A549 (cell line): ENCODE results near the gene YKT6. TPM values are rescaled to one million over a fixed set of nuclear protein-coding genes. Genes with fewer than 3 reads are reported as not detected.

Experiments used
- ATAC-seq, 2 experiments: fragments of 200-7000 bp in 1 of 2; fragments of >200 bp in 1 of 2; cut with Nextera tagmentation in 1 of 2; cut with Tn5 transposase in 1 of 2; 3 replicates each; pipeline versions ENCODE4 v1.8.0 to v1.9.1; 2018 to 2020; ENCODE audit warnings: mild to moderate bottlenecking in 1 of 2, moderate library complexity in 1 of 2
- CTCF ChIA-PET: fragments of 300-600 bp; sonication (Branson Sonifier 250); formaldehyde crosslinking; extraction: SDS; loops from one replicate; lab custom pipeline; 2021; ENCODE audit warnings: antibody characterized with exemption, inconsistent platforms; lab: Yijun Ruan, JAX
- POLR2A ChIA-PET: fragments of 350-600 bp; formaldehyde crosslinking; extraction: SDS; loops from one replicate; lab custom pipeline; 2021; ENCODE audit warnings: antibody characterized with exemption, inconsistent platforms; lab: Yijun Ruan, JAX
- DNase-seq, 2 experiments: peaks; one replicate each; pipeline versions ENCODE4 v3.0.0 to v3.0.0-alpha.2; 2011 to 2016; ENCODE audit warnings: low read depth in 1 of 2, low spot score in 1 of 2
- FAIRE-seq: peaks from 2 replicates; lab custom pipeline; 2011; peaks lifted over from hg19 to GRCh38; lab: Jason Lieb, UNC
- H3K27ac ChIP-seq, 2 experiments: fragments of >200 bp; sonication (Bioruptor Twin); formaldehyde crosslinking; 3 replicates each; pipeline ENCODE4 v1.5.1; 2016 to 2017
- H3K4me1 ChIP-seq: fragments of >200 bp; sonication (Bioruptor Twin); formaldehyde crosslinking; 3 replicates; pipeline ENCODE4 v1.6.1; 2016
- H3K4me2 ChIP-seq: fragments of >200 bp; sonication (Bioruptor Twin); formaldehyde crosslinking; 3 replicates; pipeline ENCODE4 v1.6.1; 2016
- H3K4me3 ChIP-seq: fragments of >200 bp; sonication (Bioruptor Twin); formaldehyde crosslinking; 3 replicates; pipeline ENCODE4 v1.5.1; 2016
- H3K9me3 ChIP-seq: fragments of >200 bp; sonication (Bioruptor Twin); formaldehyde crosslinking; 3 replicates; pipeline ENCODE4 v1.6.1; 2016
- HEYL ChIP-seq: fragments of 250-450 bp; sonication (Bioruptor Pico); IDR thresholded peaks from 2 replicates; pipeline ENCODE4 v1.8.0; 2021; ENCODE audit warnings: mild to moderate bottlenecking, moderate library complexity
- HOXB13 ChIP-seq: fragments of 250-450 bp; sonication (Bioruptor Pico); IDR thresholded peaks from 2 replicates; pipeline ENCODE4 v1.5.0; 2020; ENCODE audit warnings: low read depth, mild to moderate bottlenecking, moderate library complexity
- KDM5A ChIP-seq: fragments of 200-600 bp; sonication (generic); IDR thresholded peaks from 2 replicates; pipeline ENCODE4 v1.6.1; 2016; ENCODE audit warnings: antibody characterized with exemption, mild to moderate bottlenecking
- MYC ChIP-seq: IDR thresholded peaks from 2 replicates; pipeline ENCODE4 v1.6.1; 2012; ENCODE audit warnings: mild to moderate bottlenecking, inconsistent platforms, low read length, improper control_type of control experiment, borderline replicate concordance
- NPAS2 ChIP-seq: fragments of 250-450 bp; sonication (Bioruptor Pico); IDR thresholded peaks from 2 replicates; pipeline ENCODE4 v1.8.0; 2022; ENCODE audit warnings: mild to moderate bottlenecking, moderate library complexity, borderline replicate concordance
- PHF8 ChIP-seq: fragments of 200-600 bp; sonication (generic); IDR thresholded peaks from 2 replicates; pipeline ENCODE4 v1.6.1; 2016; ENCODE audit warnings: low read depth, mild to moderate bottlenecking, antibody characterized with exemption, moderate library complexity, borderline replicate concordance
- RFX5 ChIP-seq: fragments of 450-650 bp; IDR thresholded peaks from 2 replicates; pipeline ENCODE4 v1.7.1; 2014; ENCODE audit warnings: antibody characterized with exemption, mild to moderate bottlenecking, moderate library complexity
- TP53 ChIP-seq: fragments of 250-450 bp; sonication (Bioruptor Pico); IDR thresholded peaks from 2 replicates; pipeline ENCODE4 v1.5.0; 2021; ENCODE audit warnings: mild to moderate bottlenecking, moderate library complexity
- WGBS: methylation state at CpG from one replicate; pipeline ENCODE4 v1.1.6; 2017; ENCODE audit errors: missing lambda C conversion rate; 5-methylcytosine and 5-hydroxymethylcytosine counted together
- polyA plus RNA-seq, 4 experiments: library from polyadenylated mRNA; depleted of rRNA in 3 of 4; stranded (reverse); fragments of >200 nt; fragmentation: RNase III in 1 of 4; extraction: RNeasy Plus Mini Kit Qiagen cat#74134 plus additional on column Dnase treatment in 1 of 4; gene quantifications; 2 replicates in 3 of 4; 3 replicates in 1 of 4; pipeline ENCODE4 v1.2.3, GENCODE V29; 2011 to 2017
- TF ChIP-seq, protein P1 (sequence below): fragments of 150-350 bp; IDR thresholded peaks from 2 replicates; pipeline ENCODE4 v1.6.1; 2014; ENCODE audit warnings: low read depth, mild to moderate bottlenecking, low read length
- TF ChIP-seq, protein P2 (sequence below): fragments of 250-450 bp; sonication (Bioruptor Pico); IDR thresholded peaks from 2 replicates; pipeline ENCODE4 v1.5.0; 2020; ENCODE audit warnings: low read depth, mild to moderate bottlenecking, moderate library complexity

Gene YKT6
- polyA plus RNA-seq, 2 of the 4 experiments (the other 2 are of a cell fraction): 113 to 130 TPM

DNA sequence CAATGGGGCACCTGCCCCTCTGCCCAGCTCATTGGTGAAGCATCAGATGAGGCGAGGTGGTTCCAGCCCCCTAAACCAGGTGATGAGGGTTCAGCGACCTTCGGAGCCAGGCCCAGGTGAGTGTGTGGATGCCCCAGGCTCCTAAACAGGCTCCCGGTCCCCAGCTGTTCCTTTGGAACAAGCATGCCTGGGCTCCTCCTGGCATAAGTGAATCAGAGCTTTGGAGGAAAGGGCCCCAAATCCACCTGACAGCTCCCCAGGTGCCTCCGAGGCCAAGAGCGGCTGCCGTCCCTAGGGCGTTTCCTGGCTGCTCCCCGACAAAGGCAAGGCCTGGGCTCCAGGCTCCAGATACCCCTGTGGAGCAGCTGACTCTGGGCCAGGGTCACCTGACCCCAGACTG lies 61.3 kb downstream of the YKT6 start (continued):
- TF ChIP-seq HOXB13 (CRISPR knock-in tag) (no peak), RFX5 (no peak), HEYL (CRISPR knock-in tag) (no peak), MYC (no peak)
- TF ChIP-seq, all 56 proteins: peak for 0

DNA sequence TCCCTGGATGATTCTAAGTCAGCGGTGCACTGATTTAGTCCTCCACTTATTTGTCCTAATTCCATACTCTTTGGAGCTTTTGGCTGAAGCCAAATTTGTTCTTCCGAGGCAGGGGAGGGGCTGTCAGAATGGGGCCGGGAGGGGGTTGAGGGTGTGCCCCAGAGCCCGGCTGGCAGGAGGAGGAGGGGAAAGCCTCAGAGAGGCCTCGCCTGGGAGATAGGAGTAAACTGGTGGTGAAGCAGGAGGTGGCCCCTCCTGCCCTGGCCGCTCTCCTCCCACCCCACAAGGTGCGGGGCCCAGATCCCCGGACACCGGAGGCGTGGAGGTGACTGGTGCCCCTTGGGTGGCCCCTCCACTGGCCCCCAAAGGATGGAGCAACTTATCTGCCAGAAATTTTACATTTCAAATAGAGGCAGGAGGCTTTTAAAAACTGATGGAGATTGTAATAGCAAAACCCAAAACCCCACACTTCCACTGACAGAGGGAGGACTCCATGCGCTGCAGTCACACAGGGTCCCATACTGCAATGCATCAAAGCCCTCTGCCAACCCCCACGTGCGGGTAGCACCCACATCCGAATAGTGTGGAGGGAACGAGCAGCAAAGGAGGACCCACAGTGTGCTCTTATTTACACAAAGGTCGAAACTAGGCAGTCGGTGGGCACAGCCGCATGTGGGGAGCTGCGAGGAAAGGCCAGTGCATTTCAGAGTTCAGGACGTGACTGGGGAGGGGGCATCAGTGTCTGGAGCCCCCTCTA lies 62.7 kb downstream of the YKT6 start:
- Histone ChIP-seq H3K4me2 (no peak overlapping the region), H3K9me3 (no peaks in the 10 kb centered on the region), H3K4me1 (no peaks in the 10 kb centered on the region), H3K27ac (no peak overlapping the region), H3K4me3 (no peak overlapping the region)
- ChIA-PET POLR2A (no interaction called here), CTCF (interaction anchor here (0.7 to 2.6 kb wide), 2 partner anchors 22 to 200 kb away, joined by 3 to 10 read pairs; no protein-coding TSS in a partner anchor)
- TF ChIP-seq, protein P1, sequence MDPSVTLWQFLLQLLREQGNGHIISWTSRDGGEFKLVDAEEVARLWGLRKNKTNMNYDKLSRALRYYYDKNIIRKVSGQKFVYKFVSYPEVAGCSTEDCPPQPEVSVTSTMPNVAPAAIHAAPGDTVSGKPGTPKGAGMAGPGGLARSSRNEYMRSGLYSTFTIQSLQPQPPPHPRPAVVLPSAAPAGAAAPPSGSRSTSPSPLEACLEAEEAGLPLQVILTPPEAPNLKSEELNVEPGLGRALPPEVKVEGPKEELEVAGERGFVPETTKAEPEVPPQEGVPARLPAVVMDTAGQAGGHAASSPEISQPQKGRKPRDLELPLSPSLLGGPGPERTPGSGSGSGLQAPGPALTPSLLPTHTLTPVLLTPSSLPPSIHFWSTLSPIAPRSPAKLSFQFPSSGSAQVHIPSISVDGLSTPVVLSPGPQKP: no peak
- TF ChIP-seq, protein P2, sequence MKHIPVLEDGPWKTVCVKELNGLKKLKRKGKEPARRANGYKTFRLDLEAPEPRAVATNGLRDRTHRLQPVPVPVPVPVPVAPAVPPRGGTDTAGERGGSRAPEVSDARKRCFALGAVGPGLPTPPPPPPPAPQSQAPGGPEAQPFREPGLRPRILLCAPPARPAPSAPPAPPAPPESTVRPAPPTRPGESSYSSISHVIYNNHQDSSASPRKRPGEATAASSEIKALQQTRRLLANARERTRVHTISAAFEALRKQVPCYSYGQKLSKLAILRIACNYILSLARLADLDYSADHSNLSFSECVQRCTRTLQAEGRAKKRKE (CRISPR knock-in tag): no peak
- TF ChIP-seq NPAS2 (CRISPR knock-in tag) (no peak), PHF8 (no peak), TP53 (no peak), KDM5A (no peak)
- FAIRE-seq: no peak
- ATAC-seq: no peak
- DNase-seq: no peak
- WGBS: 56% methylated on average over 18 of the region's 20 CpGs

Other genes with a start within 250 kb of the YKT6 start
- gene SPDYE1, start 203.1 kb upstream of the YKT6 start, polyA plus RNA-seq (2011; rRNA removed): not detected in 2 replicates
- not detected in 3 replicates for gene SPDYE1, start 203.1 kb upstream of the YKT6 start, polyA plus RNA-seq (2017; fragmentation: RNase III; extraction: RNeasy Plus Mini Kit Qiagen cat#74134 plus additional on column Dnase treatment)
- 41.8 and 41.9 TPM in 2 replicates for gene DBNL, start 156.3 kb upstream of the YKT6 start, polyA plus RNA-seq (2011; rRNA removed)
- gene DBNL, start 156.3 kb upstream of the YKT6 start, polyA plus RNA-seq (2017; fragmentation: RNase III; extraction: RNeasy Plus Mini Kit Qiagen cat#74134 plus additional on column Dnase treatment): 85.0 to 95.9 TPM (median 95.0 TPM) in 3 replicates
- gene PGAM2, start 135.4 kb upstream of the YKT6 start, polyA plus RNA-seq (2011; rRNA removed): not detected in 2 replicates
- gene PGAM2, start 135.4 kb upstream of the YKT6 start, polyA plus RNA-seq (2017; fragmentation: RNase III; extraction: RNeasy Plus Mini Kit Qiagen cat#74134 plus additional on column Dnase treatment): not detected in 3 replicates
- gene POLM, start 118.4 kb upstream of the YKT6 start, polyA plus RNA-seq (2011; rRNA removed): 4.6 and 6.4 TPM in 2 replicates
- 5.5 to 7.3 TPM (median 6.6 TPM) in 3 replicates for gene POLM, start 118.4 kb upstream of the YKT6 start, polyA plus RNA-seq (2017; fragmentation: RNase III; extraction: RNeasy Plus Mini Kit Qiagen cat#74134 plus additional on column Dnase treatment)
- not detected in 2 replicates for gene AEBP1, start 96.6 kb upstream of the YKT6 start, polyA plus RNA-seq (2011; rRNA removed)
- gene AEBP1, start 96.6 kb upstream of the YKT6 start, polyA plus RNA-seq (2017; fragmentation: RNase III; extraction: RNeasy Plus Mini Kit Qiagen cat#74134 plus additional on column Dnase treatment): not detected in 3 replicates
- gene POLD2, start 77.4 kb upstream of the YKT6 start, polyA plus RNA-seq (2011; rRNA removed): 126 and 132 TPM in 2 replicates
- gene POLD2, start 77.4 kb upstream of the YKT6 start, polyA plus RNA-seq (2017; fragmentation: RNase III; extraction: RNeasy Plus Mini Kit Qiagen cat#74134 plus additional on column Dnase treatment): 138 TPM in 3 replicates
- not detected in 2 replicates for gene MYL7, start 59.6 kb upstream of the YKT6 start, polyA plus RNA-seq (2011; rRNA removed)
- gene MYL7, start 59.6 kb upstream of the YKT6 start, polyA plus RNA-seq (2017; fragmentation: RNase III; extraction: RNeasy Plus Mini Kit Qiagen cat#74134 plus additional on column Dnase treatment): not detected in 3 replicates
- not detected in 2 replicates for gene GCK, start 11.5 kb upstream of the YKT6 start, polyA plus RNA-seq (2011; rRNA removed)
- gene GCK, start 11.5 kb upstream of the YKT6 start, polyA plus RNA-seq (2017; fragmentation: RNase III; extraction: RNeasy Plus Mini Kit Qiagen cat#74134 plus additional on column Dnase treatment): 0.12 TPM in 1 of 3 replicates, not detected in the others
- gene CAMK2B, start 124.6 kb downstream of the YKT6 start, polyA plus RNA-seq (2011; rRNA removed): 0.07 TPM in 1 of 2 replicates, not detected in the other
- gene CAMK2B, start 124.6 kb downstream of the YKT6 start, polyA plus RNA-seq (2017; fragmentation: RNase III; extraction: RNeasy Plus Mini Kit Qiagen cat#74134 plus additional on column Dnase treatment): 0.12 to 0.20 TPM (median 0.17 TPM) in 3 replicates